GM23338 (cell line): ENCODE measurements around the gene LRMDA.

ENCODE experiments used
- CREB1 ChIP-seq: fragments of 250-450 bp; sonication (Bioruptor Pico); IDR thresholded peaks from 2 replicates; pipeline ENCODE4 v1.5.0; 2020; ENCODE audit warnings: low read depth, mild to moderate bottlenecking, moderate library complexity
- CTCF ChIP-seq, 2 experiments: fragments of 200-600 bp in 1 of 2; sonication (generic) in 1 of 2; conservative IDR thresholded peaks; 2 replicates each; pipeline versions ENCODE4 v1.5.1 to v1.6.1; 2016 to 2017; ENCODE audit warnings: antibody characterized with exemption in 2 of 2, low read depth in 2 of 2, mild to moderate bottlenecking in 2 of 2, moderate library complexity in 1 of 2
- EZH2 ChIP-seq: fragments of 200-600 bp; sonication (generic); IDR thresholded peaks from one replicate; pipeline ENCODE4 v1.8.0; 2017; ENCODE audit warnings: antibody characterized with exemption, mild to moderate bottlenecking, low read depth; ENCODE audit not compliant: unreplicated experiment
- EZH2phosphoT487 ChIP-seq: fragments of 200-600 bp; sonication (generic); IDR thresholded peaks from one replicate; pipeline ENCODE4 v1.8.1; 2018; ENCODE audit warnings: antibody characterized with exemption; ENCODE audit not compliant: unreplicated experiment
- NANOG ChIP-seq: IDR thresholded peaks from 2 replicates; pipeline ENCODE4 v1.6.1; 2016; ENCODE audit warnings: antibody characterized with exemption, borderline replicate concordance
- POLR2AphosphoS5 ChIP-seq: IDR thresholded peaks from 2 replicates; pipeline ENCODE4 v1.6.1; 2016; ENCODE audit warnings: antibody characterized with exemption, low read depth
- ZNF331 ChIP-seq: fragments of 250-450 bp; sonication (Bioruptor Pico); IDR thresholded peaks from 2 replicates; pipeline ENCODE4 v1.5.0; 2020; ENCODE audit warnings: low read depth, mild to moderate bottlenecking, moderate library complexity
- TF ChIP-seq, protein P1 (sequence below): IDR thresholded peaks from one replicate; pipeline ENCODE4 v1.6.1; 2018; ENCODE audit warnings: antibody characterized with exemption; ENCODE audit not compliant: unreplicated experiment
- TF ChIP-seq, protein P2 (sequence below): IDR thresholded peaks from 2 replicates; pipeline ENCODE4 v1.6.1; 2016; ENCODE audit warnings: antibody characterized with exemption

DNA sequence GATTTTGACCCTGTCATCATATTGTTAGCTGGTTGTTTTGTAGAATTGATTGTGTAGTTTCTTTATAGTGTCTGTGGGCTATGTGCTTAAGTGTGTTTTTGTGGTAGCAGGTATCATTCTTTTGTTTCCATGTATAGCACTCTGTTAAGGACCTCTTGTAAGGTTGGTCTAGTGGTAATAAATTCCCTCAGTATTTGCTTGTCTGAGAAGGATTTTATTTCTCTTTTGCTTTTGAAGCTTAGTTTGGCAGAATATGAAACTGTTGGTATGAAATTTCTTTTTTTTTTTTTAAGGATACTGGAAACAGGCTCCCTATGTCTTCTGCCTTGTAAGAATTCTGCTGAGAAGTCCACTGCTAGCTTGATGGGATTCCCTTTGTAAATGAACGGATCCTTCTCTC, 1073.4 kb downstream of the LRMDA start:
- TF ChIP-seq EZH2phosphoT487 (no peak), CTCF (conservative IDR thresholded peaks at IDR 0.05; ENCODE audit: low read depth in 2 of 2) (no peak), CREB1 (no peak), ZNF331 (CRISPR knock-in tag) (no peak), EZH2 (no peak), POLR2AphosphoS5 (no peak), NANOG (no peak)
- TF ChIP-seq, protein P1, sequence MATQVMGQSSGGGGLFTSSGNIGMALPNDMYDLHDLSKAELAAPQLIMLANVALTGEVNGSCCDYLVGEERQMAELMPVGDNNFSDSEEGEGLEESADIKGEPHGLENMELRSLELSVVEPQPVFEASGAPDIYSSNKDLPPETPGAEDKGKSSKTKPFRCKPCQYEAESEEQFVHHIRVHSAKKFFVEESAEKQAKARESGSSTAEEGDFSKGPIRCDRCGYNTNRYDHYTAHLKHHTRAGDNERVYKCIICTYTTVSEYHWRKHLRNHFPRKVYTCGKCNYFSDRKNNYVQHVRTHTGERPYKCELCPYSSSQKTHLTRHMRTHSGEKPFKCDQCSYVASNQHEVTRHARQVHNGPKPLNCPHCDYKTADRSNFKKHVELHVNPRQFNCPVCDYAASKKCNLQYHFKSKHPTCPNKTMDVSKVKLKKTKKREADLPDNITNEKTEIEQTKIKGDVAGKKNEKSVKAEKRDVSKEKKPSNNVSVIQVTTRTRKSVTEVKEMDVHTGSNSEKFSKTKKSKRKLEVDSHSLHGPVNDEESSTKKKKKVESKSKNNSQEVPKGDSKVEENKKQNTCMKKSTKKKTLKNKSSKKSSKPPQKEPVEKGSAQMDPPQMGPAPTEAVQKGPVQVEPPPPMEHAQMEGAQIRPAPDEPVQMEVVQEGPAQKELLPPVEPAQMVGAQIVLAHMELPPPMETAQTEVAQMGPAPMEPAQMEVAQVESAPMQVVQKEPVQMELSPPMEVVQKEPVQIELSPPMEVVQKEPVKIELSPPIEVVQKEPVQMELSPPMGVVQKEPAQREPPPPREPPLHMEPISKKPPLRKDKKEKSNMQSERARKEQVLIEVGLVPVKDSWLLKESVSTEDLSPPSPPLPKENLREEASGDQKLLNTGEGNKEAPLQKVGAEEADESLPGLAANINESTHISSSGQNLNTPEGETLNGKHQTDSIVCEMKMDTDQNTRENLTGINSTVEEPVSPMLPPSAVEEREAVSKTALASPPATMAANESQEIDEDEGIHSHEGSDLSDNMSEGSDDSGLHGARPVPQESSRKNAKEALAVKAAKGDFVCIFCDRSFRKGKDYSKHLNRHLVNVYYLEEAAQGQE, result no peak
- TF ChIP-seq, protein P2, sequence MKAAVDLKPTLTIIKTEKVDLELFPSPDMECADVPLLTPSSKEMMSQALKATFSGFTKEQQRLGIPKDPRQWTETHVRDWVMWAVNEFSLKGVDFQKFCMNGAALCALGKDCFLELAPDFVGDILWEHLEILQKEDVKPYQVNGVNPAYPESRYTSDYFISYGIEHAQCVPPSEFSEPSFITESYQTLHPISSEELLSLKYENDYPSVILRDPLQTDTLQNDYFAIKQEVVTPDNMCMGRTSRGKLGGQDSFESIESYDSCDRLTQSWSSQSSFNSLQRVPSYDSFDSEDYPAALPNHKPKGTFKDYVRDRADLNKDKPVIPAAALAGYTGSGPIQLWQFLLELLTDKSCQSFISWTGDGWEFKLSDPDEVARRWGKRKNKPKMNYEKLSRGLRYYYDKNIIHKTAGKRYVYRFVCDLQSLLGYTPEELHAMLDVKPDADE, result no peak
